Loucy (cell line): ENCODE data around the gene ADGRB3.

Source experiments
- CTCF ChIP-seq: fragments of 200-600 bp; sonication (generic); conservative IDR thresholded peaks from 2 replicates; pipeline ENCODE4 v1.5.1; 2014; ENCODE audit warnings: mild to moderate bottlenecking, antibody characterized with exemption, low read length
- EZH2phosphoT487 ChIP-seq: fragments of 200-600 bp; IDR thresholded peaks from 2 replicates; pipeline ENCODE4 v1.6.1; 2018; ENCODE audit warnings: antibody characterized with exemption, mild to moderate bottlenecking, moderate library complexity, borderline replicate concordance

- TF ChIP-seq CTCF (no peak), EZH2phosphoT487 (no peak)
Observed at GRCh38 chr6:68633281-68633971, 1.7 kb upstream of the ADGRB3 start.
